NCI-H1092 (cell line): ENCODE results near the gene TEX54.
"Not testable (repeated sequence)": the region's sequence is repeated elsewhere in the genome, so short reads cannot be mapped to it uniquely, and the experiment has no call there.

Source experiments
- DNase-seq: peaks from one replicate; lab custom pipeline; 2025; lab: John Stamatoyannopoulos, UW

TEX54 gene

DNA sequence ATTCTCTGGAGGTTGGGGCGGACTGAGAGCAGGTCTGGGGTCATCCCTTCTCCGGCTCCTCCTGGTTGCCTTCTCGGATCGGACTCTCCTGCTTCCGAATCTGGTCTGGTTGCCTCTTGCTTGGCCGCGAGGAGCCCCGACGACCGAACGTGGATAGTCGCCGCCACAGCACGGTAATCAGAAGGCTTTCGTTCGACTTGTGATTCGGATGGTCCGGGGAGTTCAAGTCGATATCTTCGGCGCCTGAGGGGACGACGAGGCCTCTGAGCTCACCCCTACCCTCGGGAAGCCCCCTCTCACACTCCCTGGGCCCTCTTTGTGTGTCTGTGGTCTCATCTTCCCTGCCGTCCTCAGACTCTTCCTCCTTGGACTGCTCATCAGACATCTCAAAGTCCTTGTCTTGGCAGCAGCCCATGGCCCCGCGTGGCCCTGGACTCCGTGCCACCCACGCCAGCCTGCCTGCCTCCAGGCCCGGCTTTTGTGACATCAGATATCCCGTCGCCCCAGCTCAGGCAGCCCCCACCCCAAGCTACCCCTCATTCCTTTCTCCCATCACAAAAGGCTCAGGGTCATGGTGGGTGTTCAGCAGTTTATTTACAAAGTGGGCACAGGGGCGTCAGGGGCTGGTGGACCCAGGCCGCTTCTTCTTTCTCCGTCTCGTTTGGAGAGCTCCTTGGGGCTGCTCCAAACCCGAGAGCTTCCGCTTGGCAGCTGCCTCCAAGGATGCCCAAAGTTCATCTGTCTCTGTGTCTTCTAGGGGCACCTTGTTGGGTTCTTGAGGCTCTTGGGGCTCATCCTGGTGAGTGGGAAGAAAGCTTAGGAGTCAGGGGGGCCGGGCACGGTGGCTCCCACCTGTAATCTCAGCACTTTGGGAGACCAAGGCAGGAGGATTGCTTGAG, at the start of gene TEX54:
Gene TEX54, minus strand, starts transcription at position 506 of the 899 bp plus-strand sequence.
- DNase-seq, result no peak

DNA sequence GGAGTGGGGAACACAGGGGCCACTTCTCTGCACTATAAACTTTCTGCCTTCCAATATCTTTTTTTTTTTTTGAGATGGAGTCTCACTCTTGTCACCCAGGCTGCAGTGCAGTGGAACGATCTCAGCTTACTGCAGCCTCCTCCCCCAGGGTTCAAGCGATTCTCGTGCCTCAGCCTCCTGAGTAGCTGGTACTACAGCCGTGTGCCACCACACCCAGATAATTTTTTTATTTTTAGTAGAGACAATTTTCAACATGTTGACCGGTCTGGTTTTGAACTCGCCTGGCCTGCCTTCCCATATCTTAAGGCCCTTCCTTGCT, 49.7 kb upstream of the TEX54 start:
- DNase-seq, result no peak

DNA sequence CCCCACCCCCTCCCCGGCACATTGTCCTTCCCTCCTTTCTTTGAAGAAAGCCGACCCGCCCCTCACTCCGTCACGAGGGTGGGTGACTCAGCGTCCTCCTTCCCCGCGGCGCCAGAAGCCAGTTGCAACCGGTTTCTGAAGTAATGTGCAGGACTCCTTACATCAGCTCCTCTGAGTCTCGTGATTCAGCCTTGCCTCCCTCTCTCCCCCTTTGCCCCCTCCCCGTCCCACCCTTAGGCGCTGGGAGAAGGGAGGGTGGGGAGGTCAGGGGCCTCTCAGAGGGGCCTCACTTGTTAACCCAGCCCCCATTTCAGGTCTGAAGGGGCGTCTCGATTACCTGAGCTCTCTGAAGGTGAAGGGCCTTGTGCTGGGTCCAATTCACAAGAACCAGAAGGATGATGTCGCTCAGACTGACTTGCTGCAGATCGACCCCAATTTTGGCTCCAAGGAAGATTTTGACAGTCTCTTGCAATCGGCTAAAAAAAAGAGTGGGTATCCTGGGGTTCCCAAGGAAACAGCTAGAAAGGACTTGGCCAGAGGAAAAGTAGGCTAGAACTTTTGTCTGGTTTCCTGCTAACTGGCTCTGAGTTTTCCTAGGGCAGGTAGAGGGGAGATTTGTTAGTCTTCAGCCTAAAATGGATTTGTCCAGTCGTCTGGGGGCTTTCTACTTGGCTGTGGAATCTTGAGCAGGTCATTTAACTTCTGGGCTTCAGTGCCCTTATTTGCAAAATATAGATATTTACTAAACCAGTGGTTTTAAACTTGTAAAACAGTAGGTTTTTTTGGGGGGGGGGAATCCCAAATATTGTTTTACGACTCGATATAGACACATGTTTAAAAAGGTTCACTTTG, 49.2 kb upstream of the TEX54 start:
- DNase-seq, result peak; percentile 78

DNA sequence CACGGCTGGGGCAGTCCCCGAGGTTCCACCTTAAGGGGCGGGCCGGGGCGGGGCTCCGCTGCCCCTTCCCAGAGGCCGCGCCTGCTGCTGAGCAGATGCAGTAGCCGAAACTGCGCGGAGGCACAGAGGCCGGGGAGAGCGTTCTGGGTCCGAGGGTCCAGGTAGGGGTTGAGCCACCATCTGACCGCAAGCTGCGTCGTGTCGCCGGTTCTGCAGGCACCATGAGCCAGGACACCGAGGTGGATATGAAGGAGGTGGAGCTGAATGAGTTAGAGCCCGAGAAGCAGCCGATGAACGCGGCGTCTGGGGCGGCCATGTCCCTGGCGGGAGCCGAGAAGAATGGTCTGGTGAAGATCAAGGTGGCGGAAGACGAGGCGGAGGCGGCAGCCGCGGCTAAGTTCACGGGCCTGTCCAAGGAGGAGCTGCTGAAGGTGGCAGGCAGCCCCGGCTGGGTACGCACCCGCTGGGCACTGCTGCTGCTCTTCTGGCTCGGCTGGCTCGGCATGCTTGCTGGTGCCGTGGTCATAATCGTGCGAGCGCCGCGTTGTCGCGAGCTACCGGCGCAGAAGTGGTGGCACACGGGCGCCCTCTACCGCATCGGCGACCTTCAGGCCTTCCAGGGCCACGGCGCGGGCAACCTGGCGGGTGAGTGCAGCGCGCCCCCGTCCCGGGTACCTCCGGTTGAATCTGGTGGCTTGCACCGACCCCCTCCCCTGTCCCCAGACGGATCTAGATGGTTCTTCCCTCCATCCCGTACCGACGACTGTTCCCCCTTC, 48.4 kb upstream of the TEX54 start, which contains the start of gene SLC3A2:
Gene SLC3A2, plus strand, starts transcription at position 94 of the 776 bp plus-strand sequence. Its CDS starts 128 bp downstream, at position 222.
- peak; percentile 77 for DNase-seq

DNA sequence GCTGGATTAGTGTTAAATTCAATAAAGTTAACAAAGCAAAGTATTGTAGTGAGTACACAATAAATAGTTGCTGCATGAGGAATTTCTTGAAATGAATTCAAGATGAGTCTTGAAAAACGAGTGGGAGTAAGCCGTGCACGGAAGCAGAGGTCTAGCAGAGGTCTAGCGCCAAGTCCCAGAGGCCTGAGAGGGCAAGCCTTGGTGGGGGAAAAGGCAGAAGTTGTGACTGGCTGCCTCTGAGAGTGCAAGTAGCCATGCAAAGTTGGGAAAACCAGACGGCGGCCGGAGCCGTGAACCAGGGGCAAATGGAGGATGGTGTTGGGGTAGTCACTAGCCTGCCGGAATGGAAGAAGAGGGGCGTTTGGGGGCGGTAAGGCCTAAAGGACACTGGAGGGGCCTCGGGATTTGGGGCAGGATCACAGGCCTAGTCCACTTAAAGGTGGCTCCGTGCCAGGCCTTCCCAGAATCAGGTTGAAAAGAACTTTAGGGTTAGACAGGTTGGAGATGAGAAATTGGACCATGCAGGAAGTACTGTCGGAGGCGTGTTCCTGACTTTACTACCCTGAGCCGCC, 47.7 kb upstream of the TEX54 start:
- DNase-seq, result no peak

DNA sequence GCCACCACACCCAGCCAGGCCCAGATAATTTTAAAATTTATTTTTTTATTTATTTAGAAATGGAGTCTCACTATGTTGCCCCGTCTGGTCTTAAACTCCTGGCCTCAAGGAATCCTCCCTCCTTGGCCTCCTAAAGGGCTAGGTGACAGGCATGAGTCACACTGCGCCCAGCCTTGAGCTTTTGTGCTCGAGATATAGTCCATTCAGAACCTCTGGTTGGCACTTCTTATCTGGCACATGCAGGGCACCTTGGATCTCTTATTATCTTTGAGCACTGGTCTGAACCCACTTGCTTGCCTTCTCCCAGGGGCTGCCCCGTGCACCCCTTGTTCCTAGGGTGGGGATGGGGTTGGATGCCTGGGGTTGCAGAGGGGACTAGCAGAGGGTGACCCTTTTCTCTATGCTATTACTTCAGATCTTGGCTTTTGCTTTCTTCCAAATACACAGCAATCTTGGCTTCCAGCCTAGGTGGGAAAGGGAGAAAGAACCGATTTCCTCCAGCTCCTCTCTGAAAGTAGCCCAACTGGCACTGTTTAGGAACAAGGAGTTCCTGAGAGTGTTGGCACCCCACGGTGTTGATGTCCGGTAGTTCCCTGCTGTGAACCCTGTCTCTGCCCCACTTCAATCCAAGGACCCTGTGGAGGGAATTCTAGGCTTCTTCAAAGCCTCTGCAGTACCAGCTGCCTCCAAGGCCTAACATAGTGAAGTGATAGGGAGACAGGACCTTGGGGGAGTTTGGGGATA, 46.8 kb upstream of the TEX54 start:
- no peak for DNase-seq

DNA sequence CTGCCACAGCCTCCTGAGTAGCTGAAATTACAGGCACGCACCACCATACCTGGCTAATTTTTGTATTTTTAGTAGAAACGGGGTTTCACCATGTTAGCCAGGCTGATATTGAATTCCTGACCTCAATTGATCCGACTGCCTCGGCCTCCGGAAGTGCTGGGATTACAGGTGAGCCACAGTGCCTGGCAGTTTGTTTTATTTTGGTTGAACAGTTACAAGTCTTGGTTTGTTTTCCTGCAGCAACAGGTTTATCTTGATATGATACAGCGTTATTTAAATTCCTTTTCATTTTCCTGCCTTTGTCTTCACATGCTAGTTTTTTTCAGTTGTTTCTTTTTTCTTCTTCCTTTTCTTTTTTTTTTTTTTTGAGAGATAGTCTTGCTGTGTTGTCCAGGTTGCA, 44.1 kb upstream of the TEX54 start:
- DNase-seq, result no peak

DNA sequence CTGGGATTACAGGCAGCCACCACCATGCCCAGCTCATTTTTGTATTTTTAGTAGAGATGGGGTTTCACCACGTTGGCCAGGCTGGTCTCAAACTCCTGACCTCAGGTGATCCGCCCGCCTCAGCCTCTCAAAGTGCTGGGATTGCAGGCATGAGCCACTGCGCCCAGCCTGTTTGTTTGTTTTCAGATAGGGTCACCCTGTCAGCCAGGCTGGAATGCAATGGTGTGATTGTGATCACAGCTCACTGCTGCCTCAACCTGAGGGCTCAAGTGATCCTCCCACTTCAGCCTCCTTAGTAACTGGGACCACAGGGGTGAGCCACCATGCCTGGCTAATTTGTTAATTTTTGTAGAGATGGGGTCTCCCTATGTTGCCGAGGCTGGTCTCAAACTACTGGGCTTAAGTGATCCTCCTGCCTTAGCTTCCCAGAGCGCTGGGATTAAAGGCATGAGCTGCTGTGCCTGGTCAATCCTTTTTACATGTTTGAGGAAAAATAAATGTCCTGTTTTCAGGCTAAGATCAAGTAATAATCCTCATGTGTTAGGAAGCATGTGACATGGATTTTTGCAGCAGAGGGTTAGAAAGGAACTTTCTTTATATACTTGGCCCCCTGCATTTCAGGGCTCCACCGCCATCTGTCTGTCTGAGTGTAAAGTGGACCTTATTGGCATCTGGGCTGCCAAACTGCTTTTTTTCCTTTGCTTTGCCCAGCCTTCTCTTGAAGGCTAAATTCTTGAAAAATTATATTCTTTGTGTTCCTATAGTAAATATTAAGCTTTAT, 43.2 kb upstream of the TEX54 start:
- no peak for DNase-seq

DNA sequence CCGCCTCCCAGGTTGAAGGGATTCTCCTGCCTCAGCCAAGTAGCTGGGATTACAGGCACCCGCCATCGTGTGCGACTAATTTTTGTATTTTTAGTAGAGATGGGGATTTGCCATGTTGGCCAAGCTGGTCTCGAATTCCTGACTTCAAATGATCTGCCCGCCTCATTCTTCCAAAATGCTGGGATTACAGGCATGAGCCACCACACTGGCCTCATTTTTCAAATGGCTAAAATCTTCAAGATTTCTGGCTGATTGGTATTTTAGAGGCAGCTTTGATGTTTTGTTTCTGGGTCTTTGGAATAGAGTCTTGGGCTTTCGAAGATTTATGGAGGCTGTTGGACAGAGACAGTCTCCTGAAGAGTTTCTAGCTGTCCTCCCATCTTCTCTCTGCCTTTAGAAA, 42.2 kb upstream of the TEX54 start:
- DNase-seq, result no peak

DNA sequence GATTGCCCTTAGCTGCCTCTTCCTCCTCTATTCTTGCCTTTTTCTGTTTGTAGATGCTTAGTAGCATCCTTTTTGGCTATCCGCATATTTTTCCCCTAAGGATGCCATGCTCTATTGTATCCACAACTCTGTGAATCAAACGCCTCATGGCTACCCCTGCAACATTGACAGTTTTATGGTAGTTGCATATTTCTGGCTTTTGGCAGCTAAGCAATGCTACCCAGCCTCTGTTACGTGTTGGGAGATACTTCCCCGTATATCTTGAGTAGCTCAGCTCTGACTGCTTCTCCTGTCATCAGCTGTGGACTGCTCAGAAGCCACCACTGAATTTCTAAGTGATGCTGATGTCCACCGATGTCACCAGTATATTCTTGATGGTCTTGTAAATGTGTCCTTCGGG, 33.0 kb upstream of the TEX54 start:
- no peak for DNase-seq

DNA sequence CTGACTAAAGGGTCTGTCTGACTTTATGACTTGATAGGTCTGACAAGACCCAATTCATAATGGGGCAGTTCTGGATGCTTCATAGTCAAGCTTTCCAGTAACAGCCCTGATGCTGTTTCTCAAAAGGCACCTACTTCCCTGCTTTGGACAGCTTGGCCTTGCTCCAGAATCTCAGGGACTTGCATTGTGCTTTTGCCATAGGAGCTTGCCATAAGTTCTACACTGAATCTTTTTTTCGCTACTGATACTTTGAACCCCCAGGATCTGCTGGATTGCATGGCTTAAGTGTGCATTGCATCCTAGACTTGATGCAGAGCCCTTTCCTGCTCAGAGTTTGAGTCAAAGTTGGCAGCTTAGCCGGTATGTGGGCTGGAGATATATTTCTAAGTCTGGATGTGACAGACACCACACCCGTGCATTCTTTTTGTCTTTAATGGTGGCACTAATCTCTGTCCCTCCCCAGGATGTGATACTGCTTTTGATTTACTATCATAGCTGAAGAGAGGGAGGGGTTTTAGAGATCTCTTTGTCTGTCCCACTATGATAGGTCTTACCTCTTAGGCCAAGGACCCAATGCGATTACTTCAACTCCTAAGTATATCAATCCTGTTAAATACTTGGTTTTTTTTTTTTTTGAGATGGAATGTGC, 31.2 kb upstream of the TEX54 start:
- no peak for DNase-seq

DNA sequence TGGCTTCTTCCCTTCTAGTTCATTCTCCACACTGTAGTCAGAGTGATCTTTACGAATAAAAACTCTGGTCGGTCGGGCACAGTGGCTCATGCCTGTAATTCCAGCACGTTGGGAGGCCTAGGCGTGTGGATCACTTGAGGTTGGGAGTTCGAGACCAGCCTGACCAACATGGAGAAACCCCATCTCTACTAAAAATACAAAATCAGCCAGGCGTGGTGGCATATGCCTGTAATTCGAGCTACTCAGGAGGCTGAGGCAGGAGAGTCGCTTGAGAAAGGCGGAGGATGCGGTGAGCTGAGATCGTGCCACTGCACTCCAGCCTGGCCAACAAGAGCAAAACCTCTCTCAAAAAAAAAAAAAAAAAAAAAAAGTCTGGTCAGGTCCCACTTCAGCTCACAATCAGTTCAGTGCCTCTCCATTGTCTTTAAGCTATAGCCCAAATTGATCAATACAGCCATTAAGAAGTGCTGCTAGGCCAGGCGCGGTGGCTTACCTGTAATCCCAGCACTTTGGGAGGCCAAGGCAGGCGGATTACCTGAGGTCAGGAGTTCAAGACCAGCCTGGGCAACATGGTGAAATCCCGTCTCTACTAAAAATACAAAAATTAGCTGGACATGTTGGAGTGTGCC, 29.0 kb upstream of the TEX54 start:
- DNase-seq, result not testable (repeated sequence)

DNA sequence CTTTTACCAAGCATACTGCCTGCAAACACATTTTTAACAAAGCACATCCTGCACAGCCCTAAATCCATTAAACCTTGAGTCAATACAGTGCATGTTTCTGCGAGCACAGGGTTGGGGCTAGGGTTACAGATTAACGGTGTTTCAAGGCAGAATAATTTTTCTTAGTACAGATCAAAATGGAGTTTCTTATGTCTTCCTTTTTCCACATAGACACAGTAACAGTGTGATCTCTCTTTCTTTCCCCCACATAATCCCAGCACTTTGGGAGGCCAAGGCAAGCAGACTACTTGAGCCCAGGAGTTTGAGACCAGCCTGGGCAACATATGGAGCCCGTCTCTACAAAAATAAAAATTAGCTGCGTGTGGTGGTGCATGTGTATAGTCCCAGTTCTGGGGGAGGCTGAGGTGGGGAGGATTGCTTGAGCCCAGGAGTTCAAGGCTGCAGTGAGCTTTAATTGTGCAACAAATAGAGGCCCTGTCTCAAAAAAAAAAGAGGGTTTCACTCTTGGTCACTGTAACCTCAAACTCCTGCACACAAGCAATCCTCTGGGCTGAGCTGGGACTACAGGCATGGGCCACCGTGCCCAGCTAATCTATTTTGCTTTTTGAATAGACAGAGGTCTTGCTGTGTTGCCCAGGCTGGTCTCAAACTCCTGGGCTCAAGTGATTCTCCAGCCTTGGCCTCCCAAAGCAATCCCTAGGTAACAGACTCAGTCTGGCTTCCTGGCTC, 28.4 kb upstream of the TEX54 start:
- DNase-seq, result no peak

DNA sequence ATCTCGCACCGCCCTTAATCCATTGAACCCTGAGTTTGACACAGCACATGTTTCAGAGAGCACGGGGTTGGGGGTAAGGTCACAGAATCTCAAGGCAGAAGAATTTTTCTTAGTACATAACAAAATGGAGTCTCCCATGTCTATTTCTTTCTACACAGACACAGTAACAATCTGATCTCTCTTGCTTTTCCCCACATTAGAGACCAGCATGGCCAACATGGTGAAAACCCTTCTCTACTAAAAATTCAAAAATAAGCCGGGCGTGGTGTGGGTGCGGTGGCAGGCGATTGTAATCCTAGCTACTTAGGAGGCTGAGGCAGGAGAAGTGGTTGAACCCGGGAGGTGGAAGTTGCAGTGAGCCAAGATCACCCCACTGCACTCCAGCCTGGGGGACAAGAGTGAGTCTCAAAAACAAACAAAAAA, 26.7 kb upstream of the TEX54 start:
- DNase-seq, result not testable (repeated sequence)

DNA sequence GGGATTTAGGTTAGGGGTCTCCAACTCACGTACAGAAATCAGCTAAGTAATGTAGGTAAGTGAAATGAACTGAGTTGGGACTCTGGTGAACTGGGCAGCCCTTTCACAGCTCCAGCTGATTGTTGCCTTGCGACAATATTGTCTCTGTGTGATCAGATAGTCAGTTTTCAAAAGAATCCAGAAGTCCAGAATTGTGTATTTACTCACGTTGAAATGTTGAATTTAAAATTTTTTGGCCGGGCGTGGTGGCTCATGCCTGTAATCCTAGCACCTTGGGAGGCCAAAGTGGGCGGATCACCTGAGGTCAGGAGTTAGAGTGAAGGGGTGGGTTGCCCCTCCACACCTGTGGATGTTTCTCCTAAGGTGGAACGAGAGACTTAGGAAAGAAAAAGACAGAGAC, 25.6 kb upstream of the TEX54 start:
- no peak for DNase-seq

DNA sequence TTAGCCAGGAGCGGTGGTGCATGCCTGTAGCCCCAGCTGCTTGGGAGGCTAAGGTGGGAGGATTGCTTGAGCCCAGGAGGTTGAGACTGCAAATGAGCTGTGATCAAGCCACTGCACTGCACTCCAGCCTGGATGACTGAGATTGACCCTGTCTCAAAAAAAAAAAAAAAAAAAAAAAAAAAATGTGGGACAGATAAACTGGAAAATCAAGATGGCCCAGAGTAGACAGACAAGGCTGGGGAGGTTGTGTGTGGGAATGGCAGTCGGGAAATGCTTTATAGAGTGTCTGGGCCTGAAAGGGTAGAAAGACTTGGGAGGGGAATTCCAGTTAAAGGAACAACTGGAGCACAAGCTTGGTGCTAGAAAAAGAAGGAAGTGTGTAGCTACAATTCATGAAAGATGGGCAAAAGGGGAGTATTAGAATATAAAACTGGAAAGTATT, 24.9 kb upstream of the TEX54 start:
- no peak for DNase-seq

DNA sequence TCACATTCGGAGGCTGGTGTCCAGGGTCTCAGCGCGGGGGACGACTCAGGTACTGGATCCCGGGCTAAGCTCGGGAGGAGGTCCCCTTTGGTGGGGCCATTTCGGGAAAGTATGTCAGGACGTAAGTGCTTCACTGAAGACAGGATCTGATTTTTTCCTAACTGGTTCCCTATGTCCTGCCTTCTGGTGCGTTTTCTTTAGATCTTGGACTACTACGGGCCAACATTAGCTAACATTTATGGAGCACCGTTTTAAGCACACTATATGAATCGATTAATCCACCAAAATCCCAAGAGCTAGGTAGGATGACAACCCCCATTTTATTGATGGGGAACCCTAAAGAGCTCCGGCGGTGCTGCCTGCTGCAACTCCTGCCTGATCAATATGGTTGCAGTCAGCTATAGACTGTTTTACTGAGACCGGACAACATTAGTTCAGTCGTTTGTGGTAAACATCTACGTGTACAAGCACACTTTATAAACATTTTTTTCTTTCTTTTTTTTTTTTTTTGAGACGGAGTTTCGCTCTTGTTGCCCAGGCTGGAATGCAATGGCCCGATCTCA, 23.8 kb upstream of the TEX54 start:
- no peak for DNase-seq
